Upper lobe of left lung (tissue), 6 donors: Measurements from ENCODE around the gene PCDHB2. TPM values are rescaled to one million over a fixed set of nuclear protein-coding genes. Genes with fewer than 3 reads are reported as not detected.
"Not testable (repeated sequence)": the region's sequence is repeated elsewhere in the genome, so short reads cannot be mapped to it uniquely, and the experiment has no call there.

Source experiments
- ATAC-seq, 2 donors: fragments of 200-7000 bp; cut with Tn5 transposase; one replicate each; pipeline ENCODE4 v1.9.1; 2022; ENCODE audit warnings: mild to moderate bottlenecking in 2 of 2, moderate library complexity in 2 of 2; ENCODE audit not compliant: low FRiP score in 2 of 2
- DNase-seq, 2 donors: peaks; one replicate each; pipeline ENCODE4 v3.0.0-alpha.2; 2019 to 2020
- H3K27ac ChIP-seq, 4 donors: fragments of 200-600 bp; sonication (generic); one replicate each; pipeline ENCODE4 v1.5.1; 2016 to 2019
- H3K27me3 ChIP-seq, 4 donors: fragments of 200-600 bp; sonication (generic); one replicate each; pipeline ENCODE4 v1.5.1; 2017 to 2019
- H3K36me3 ChIP-seq, 4 donors: fragments of 200-600 bp; sonication (generic); one replicate each; pipeline ENCODE4 v1.5.1; 2016 to 2019
- H3K4me1 ChIP-seq, 4 donors: fragments of 200-600 bp; sonication (generic); one replicate each; pipeline ENCODE4 v1.5.1; 2018 to 2019
- H3K4me3 ChIP-seq, 4 donors: fragments of 200-600 bp; sonication (generic); one replicate each; pipeline ENCODE4 v1.5.1; 2017 to 2019; ENCODE audit warnings: mild to moderate bottlenecking in 2 of 4, moderate library complexity in 1 of 4
- H3K9me3 ChIP-seq, 4 donors: fragments of 200-600 bp; sonication (generic); one replicate each; pipeline ENCODE4 v1.5.1; 2018 to 2019
- EP300 ChIP-seq, 4 donors: sonication (generic); formaldehyde crosslinking; IDR thresholded peaks; one replicate each; pipeline ENCODE4 v1.5.1; 2017; ENCODE audit warnings: antibody characterized with exemption in 4 of 4, control low read depth in 2 of 4
- POLR2A ChIP-seq, 4 donors: fragments of 450-650 bp; IDR thresholded peaks; one replicate each; pipeline ENCODE4 v1.5.1; 2016 to 2017; ENCODE audit warnings: antibody characterized with exemption in 4 of 4, mild to moderate bottlenecking in 2 of 4
- POLR2AphosphoS5 ChIP-seq, 2 donors: sonication (generic); formaldehyde crosslinking; IDR thresholded peaks; one replicate each; pipeline ENCODE4 v1.5.1; 2017; ENCODE audit warnings: antibody characterized with exemption in 2 of 2
- WGBS, 2 donors: methylation state at CpG; one replicate each; pipeline ENCODE4 v1.1.5; 2017 to 2018; 5-methylcytosine and 5-hydroxymethylcytosine counted together
- total RNA-seq, 6 donors: library from RNA; depleted of rRNA in 4 of 6; stranded (reverse); fragments of >200 nt in 4 of 6; gene quantifications; one replicate each; pipeline versions ENCODE4 v1.1.0 to v1.2.1, GENCODE V29; 2016 to 2021
- TF ChIP-seq, protein P1 (sequence below), 6 experiments: fragments of 450-650 bp in 4 of 6; fragments of 200-600 bp in 2 of 6; sonication (generic) in 2 of 6; IDR thresholded peaks; one replicate each; pipeline ENCODE4 v1.5.1; 2016 to 2019; ENCODE audit warnings: antibody characterized with exemption in 6 of 6
- donor health status: DM: no; HTN: no; CAD: no; lungs with moderate emphysema.
- donor health status: DM: no; HTN: yes; CAD: no; lungs with severe emphysema.

PCDHB2 gene
- total RNA-seq, 6 donors from 2014 or later = 0.79 to 9.2 (median 3.7) TPM

DNA sequence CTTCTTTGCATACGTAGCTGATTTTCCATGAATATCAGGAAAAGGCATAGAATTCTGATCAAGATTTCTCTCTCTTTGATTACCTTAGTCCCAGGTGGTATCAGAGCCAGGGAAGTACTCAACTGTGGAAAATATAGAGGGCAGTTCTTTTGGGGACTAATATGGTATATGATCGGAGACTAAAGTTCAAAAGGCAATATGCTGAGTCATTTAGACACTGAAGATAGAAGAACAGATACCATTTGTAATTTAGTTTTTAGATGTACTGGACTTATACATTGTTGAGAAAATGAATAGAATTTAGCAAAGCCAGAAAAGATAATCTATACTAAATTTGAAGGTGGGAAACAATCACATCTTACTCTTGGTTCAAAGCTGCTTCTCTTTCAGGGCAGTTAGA lies 10.9 kb downstream of the PCDHB2 start:
- H3K27ac ChIP-seq = no peak overlapping the region
- ATAC-seq (no peak), DNase-seq (no peak)
- 87% methylated on average over 2 of the region's 2 CpGs for WGBS, 2 donors
- no peaks in the 10 kb centered on the region for H3K27me3 ChIP-seq
- no peak overlapping the region for H3K4me3 ChIP-seq
- H3K9me3 ChIP-seq = peaks cover 3 to 40% (median 19%) of the 10 kb centered on the region in 4 donors
- H3K4me1 ChIP-seq = no peaks in the 10 kb centered on the region
- no peak for TF ChIP-seq POLR2AphosphoS5 (IDR thresholded peaks at IDR 0.05)
- no peak for TF ChIP-seq EP300 (IDR thresholded peaks at IDR 0.05)
- TF ChIP-seq POLR2A (IDR thresholded peaks at IDR 0.05) = no peak
- TF ChIP-seq, protein P1, sequence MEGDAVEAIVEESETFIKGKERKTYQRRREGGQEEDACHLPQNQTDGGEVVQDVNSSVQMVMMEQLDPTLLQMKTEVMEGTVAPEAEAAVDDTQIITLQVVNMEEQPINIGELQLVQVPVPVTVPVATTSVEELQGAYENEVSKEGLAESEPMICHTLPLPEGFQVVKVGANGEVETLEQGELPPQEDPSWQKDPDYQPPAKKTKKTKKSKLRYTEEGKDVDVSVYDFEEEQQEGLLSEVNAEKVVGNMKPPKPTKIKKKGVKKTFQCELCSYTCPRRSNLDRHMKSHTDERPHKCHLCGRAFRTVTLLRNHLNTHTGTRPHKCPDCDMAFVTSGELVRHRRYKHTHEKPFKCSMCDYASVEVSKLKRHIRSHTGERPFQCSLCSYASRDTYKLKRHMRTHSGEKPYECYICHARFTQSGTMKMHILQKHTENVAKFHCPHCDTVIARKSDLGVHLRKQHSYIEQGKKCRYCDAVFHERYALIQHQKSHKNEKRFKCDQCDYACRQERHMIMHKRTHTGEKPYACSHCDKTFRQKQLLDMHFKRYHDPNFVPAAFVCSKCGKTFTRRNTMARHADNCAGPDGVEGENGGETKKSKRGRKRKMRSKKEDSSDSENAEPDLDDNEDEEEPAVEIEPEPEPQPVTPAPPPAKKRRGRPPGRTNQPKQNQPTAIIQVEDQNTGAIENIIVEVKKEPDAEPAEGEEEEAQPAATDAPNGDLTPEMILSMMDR (IDR thresholded peaks at IDR 0.05) = no peak
- no peaks in the 10 kb centered on the region for H3K36me3 ChIP-seq

DNA sequence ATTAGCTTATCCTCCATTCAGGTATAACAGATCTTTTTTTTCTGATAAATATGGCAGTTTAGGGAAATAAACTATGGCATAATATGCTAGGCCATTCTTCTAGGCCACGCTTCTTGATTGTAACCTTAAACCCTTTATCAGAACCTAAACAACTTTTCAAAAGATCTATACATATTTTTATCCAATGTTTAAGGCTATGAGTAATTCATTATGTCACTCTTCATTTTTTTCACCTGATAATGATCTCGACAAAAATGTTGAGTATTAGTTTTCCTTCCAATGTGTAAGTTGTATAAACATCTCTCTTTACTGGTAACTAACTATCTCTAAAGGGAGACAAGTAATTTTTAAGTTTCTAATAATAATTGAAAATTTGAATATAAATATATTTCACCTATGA lies 24.8 kb downstream of the PCDHB2 start:
- Histone ChIP-seq H3K36me3 (no peaks in the 10 kb centered on the region), H3K27ac (no peak overlapping the region), H3K4me3 (no peak overlapping the region), H3K4me1 (no peaks in the 10 kb centered on the region), H3K9me3 (peaks cover 0 to 46% (median 17%) of the 10 kb centered on the region in 4 donors), H3K27me3 (no peaks in the 10 kb centered on the region)
- DNase-seq (no peak), ATAC-seq (no peak)
- WGBS, 2 donors = 29 to 54% methylated on average over 2 of the region's 2 CpGs
- no peak for TF ChIP-seq POLR2A (IDR thresholded peaks at IDR 0.05)
- no peak for TF ChIP-seq POLR2AphosphoS5 (IDR thresholded peaks at IDR 0.05)
- TF ChIP-seq, protein P1 (IDR thresholded peaks at IDR 0.05) = no peak
- TF ChIP-seq EP300 (IDR thresholded peaks at IDR 0.05) = no peak

DNA sequence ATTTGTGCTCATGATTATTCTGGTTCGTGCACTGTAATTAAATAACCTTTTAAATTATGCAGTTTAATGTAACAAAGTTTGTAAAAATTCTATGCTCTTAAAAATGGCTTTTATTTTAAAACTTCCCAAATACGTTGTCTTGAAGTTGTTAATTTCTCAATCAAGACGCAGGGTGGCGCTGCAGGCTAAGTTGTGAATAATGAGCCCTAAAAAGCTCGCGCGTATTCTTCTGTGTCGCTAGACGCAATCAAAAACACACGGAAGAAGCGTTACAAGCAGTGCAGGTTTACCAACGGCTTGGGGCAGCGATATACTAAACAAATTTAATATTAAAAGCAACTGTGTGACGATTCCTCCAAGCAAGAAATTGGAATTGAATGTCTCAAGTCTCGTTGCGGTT lies 27.1 kb downstream of the PCDHB2 start, which contains the start of gene PCDHB4:
TSS of gene PCDHB4 (plus strand) at position 256 of the 400 bp plus-strand sequence. CDS start 181 bp downstream, outside the sequence.
- Histone ChIP-seq H3K36me3 (no peaks in the 10 kb centered on the region), H3K4me1 (no peaks in the 10 kb centered on the region), H3K4me3 (peak within 1 kb of the TSS in 2 of 4 donors; percentile 36 to 40), H3K27ac (no peak within 1 kb of the TSS), H3K9me3 (peaks cover 0 to 45% (median 18%) of the 10 kb centered on the region in 4 donors), H3K27me3 (no peaks in the 10 kb centered on the region)
- no peak for TF ChIP-seq POLR2AphosphoS5 (IDR thresholded peaks at IDR 0.05)
- TF ChIP-seq, protein P1 (IDR thresholded peaks at IDR 0.05) = peak in 1 of 6 experiments; percentile 19
- 18 to 23% methylated on average over 16 of the region's 16 CpGs for WGBS, 2 donors
- ATAC-seq (no peak), DNase-seq (no peak)

DNA sequence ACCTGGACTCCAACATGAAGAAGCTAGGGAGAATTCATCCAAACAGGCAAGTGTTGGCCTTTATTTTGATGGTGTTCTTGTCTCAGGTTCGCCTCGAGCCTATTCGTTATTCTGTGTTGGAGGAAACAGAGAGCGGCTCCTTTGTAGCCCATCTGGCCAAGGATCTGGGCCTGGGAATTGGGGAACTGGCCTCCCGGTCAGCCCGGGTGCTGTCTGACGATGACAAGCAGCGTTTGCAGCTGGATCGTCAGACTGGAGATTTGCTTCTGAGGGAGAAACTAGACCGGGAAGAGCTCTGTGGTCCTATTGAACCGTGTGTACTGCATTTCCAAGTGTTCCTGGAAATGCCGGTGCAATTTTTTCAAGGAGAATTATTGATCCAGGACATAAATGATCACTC lies 27.6 kb downstream of the PCDHB2 start:
- Histone ChIP-seq H3K27ac (no peak overlapping the region), H3K36me3 (no peaks in the 10 kb centered on the region), H3K9me3 (peaks cover 0 to 41% (median 16%) of the 10 kb centered on the region in 4 donors), H3K4me1 (no peaks in the 10 kb centered on the region), H3K4me3 (peak overlapping the region in 2 of 4 donors; percentile 36 to 40), H3K27me3 (no peaks in the 10 kb centered on the region)
- ATAC-seq (no peak), DNase-seq (peak in 1 of 2 donors; percentile 8)
- TF ChIP-seq EP300 (IDR thresholded peaks at IDR 0.05) (no peak), POLR2A (IDR thresholded peaks at IDR 0.05) (no peak), POLR2AphosphoS5 (IDR thresholded peaks at IDR 0.05) (no peak)
- TF ChIP-seq, protein P1 (IDR thresholded peaks at IDR 0.05) = no peak
- WGBS, 2 donors = 32 to 52% methylated on average over 12 of the region's 12 CpGs

DNA sequence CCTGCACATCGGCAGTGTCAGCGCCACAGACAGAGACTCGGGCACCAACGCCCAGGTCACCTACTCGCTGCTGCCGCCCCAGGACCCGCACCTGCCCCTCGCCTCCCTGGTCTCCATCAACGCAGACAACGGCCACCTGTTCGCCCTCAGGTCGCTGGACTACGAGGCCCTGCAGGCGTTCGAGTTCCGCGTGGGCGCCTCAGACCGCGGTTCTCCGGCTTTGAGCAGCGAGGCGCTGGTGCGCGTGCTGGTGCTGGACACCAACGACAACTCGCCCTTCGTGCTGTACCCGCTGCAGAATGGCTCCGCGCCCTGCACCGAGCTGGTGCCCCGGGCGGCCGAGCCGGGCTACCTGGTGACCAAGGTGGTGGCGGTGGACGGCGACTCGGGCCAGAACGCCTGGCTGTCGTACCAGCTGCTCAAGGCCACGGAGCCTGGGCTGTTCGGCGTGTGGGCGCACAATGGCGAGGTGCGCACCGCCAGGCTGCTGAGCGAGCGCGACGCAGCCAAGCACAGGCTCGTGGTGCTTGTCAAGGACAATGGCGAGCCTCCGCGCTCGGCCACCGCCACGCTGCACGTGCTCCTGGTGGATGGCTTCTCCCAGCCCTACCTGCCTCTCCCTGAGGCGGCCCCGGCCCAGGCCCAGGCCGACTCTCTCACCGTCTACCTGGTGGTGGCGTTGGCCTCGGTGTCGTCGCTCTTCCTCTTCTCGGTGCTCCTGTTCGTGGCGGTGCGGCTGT lies 29.2 kb downstream of the PCDHB2 start:
- H3K27ac ChIP-seq, ATAC-seq, H3K4me1 ChIP-seq, H3K27me3 ChIP-seq, H3K36me3 ChIP-seq, H3K4me3 ChIP-seq: not testable (repeated sequence)
- peaks cover 0 to 39% (median 15%) of the 10 kb centered on the region in 4 donors for H3K9me3 ChIP-seq
- WGBS, 2 donors = 41% methylated on average over 28 of the region's 73 CpGs; no CpG with 5 or more reads in 1 of the 2 donors
- peak in 1 of 2 donors; percentile 77 for DNase-seq
